Measurements from ENCODE around the gene GANC.
"Not testable (repeated sequence)": the region's sequence is repeated elsewhere in the genome, so short reads cannot be mapped to it uniquely, and the experiment has no call there.

GANC gene

DNA sequence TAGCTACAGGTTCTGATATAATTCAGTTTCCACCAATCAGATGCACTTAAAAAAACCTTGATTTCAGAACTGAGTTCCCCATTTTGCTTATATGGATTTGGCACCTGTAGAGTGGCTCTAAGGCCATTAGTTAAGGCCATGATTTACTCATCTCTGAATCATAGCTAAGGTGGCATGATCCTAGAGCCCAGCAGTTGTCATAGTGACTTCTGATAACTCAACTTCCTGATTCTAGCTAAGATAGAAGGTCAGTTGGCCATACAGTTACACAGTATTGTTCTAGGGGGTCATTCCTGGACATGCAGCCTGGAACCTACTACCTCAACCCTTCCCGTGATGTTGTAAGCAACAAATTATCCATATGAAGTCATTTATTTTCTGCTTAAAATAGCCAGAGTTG lies 16.2 kb downstream of the GANC start:
- Histone ChIP-seq H3K27me3 (ENCODE audit: insufficient read depth, low read length, poor library complexity) (no peaks in the 10 kb centered on the region), H3K9me3 (ENCODE audit: insufficient read depth, low read length, severe bottlenecking) (no peaks in the 10 kb centered on the region), H3K79me2 (ENCODE audit: insufficient read depth, low read length) (no peaks in the 10 kb centered on the region), H2AFZ (ENCODE audit: low read depth, low read length) (no peak overlapping the region), H4K20me1 (ENCODE audit: insufficient read depth, low read length) (no peaks in the 10 kb centered on the region), H3K36me3 (ENCODE audit: insufficient read depth, low read length) (peaks cover 11% of the 10 kb centered on the region; the same call in 1 of the 2 replicates), H3K27ac (ENCODE audit: low read length) (no peak overlapping the region), H3K4me1 (ENCODE audit: insufficient read depth, low read length) (no peaks in the 10 kb centered on the region), H3K4me2 (ENCODE audit: insufficient read depth, low read length) (no peak overlapping the region), H3K9ac (ENCODE audit: low read depth, low read length) (no peak overlapping the region), H3K4me3 (ENCODE audit: low read depth in 1 of 2, low read length in 2 of 2) (no peak overlapping the region)
- ATAC-seq (ENCODE audit: insufficient read depth, low read depth) (no peak), DNase-seq (no peak)
- TF ChIP-seq EZH2 (IDR thresholded peaks at IDR 0.05; ENCODE audit: borderline replicate concordance, low read depth, low read length, severe bottlenecking): no peak
- TF ChIP-seq, protein P1, sequence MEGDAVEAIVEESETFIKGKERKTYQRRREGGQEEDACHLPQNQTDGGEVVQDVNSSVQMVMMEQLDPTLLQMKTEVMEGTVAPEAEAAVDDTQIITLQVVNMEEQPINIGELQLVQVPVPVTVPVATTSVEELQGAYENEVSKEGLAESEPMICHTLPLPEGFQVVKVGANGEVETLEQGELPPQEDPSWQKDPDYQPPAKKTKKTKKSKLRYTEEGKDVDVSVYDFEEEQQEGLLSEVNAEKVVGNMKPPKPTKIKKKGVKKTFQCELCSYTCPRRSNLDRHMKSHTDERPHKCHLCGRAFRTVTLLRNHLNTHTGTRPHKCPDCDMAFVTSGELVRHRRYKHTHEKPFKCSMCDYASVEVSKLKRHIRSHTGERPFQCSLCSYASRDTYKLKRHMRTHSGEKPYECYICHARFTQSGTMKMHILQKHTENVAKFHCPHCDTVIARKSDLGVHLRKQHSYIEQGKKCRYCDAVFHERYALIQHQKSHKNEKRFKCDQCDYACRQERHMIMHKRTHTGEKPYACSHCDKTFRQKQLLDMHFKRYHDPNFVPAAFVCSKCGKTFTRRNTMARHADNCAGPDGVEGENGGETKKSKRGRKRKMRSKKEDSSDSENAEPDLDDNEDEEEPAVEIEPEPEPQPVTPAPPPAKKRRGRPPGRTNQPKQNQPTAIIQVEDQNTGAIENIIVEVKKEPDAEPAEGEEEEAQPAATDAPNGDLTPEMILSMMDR (IDR thresholded peaks at IDR 0.05; ENCODE audit: borderline replicate concordance, extremely low read depth, low read length, poor library complexity, severe bottlenecking): no peak

DNA sequence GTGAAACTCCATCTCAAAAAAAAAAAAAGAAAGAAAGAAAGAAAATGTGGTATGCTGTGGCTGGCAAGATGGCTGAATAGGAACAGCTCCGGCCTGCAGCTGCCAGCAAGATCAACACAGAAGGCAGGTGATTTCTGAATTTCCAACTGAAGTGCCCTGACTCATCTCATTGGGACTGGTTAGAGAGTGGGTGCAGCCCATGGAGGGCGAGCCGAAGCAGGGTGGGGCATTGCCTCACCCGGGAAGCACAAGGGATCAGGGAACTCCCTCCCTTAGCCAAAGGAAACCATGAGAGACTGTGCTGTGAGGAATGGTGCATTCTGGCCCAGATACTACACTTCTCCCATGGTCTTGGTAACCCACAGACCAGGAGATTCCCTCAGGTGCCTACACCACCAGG lies 28.0 kb downstream of the GANC start:
- H3K27me3 ChIP-seq (ENCODE audit: insufficient read depth, low read length, poor library complexity); ATAC-seq (ENCODE audit: insufficient read depth, low read depth); H3K27ac ChIP-seq (ENCODE audit: low read length); DNase-seq; H3K9me3 ChIP-seq (ENCODE audit: insufficient read depth, low read length, severe bottlenecking); H3K79me2 ChIP-seq (ENCODE audit: insufficient read depth, low read length); H2AFZ ChIP-seq (ENCODE audit: low read depth, low read length); H3K36me3 ChIP-seq (ENCODE audit: insufficient read depth, low read length); H3K9ac ChIP-seq (ENCODE audit: low read depth, low read length); H3K4me2 ChIP-seq (ENCODE audit: insufficient read depth, low read length); H3K4me1 ChIP-seq (ENCODE audit: insufficient read depth, low read length); H3K4me3 ChIP-seq (ENCODE audit: low read depth in 1 of 2, low read length in 2 of 2); H4K20me1 ChIP-seq (ENCODE audit: insufficient read depth, low read length): not testable (repeated sequence)

GRCh38 chr15:42306681-42307080 lies 33.7 kb downstream of the GANC start:
- H3K27ac ChIP-seq (ENCODE audit: low read length): no peak overlapping the region

DNA sequence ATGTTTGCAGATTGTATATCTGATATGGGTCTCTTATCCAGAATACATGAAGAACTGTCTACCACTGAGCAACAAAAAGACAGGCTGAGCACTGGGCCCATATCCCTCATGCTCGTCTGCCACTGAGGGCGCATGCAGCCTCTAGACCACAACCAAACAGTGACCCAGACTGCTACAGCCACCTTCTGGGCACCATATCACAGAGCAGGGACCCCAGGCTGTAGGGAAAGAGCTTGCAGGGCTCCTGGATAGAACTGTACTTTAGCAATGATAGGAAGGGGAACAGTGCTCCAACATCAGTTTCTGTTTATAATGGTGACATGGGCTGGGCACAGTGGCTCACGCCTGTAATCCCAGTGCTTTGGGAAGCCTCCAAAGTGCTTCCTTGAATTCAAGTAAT lies 40.5 kb downstream of the GANC start:
- no peak for DNase-seq
- Histone ChIP-seq H3K4me2 (ENCODE audit: insufficient read depth, low read length) (no peak overlapping the region), H4K20me1 (ENCODE audit: insufficient read depth, low read length) (no peaks in the 10 kb centered on the region), H3K9ac (ENCODE audit: low read depth, low read length) (no peak overlapping the region), H3K4me1 (ENCODE audit: insufficient read depth, low read length) (no peaks in the 10 kb centered on the region), H3K4me3 (ENCODE audit: low read depth in 1 of 2, low read length in 2 of 2) (no peak overlapping the region), H3K79me2 (ENCODE audit: insufficient read depth, low read length) (no peaks in the 10 kb centered on the region), H3K27me3 (ENCODE audit: insufficient read depth, low read length, poor library complexity) (no peaks in the 10 kb centered on the region), H3K27ac (ENCODE audit: low read length) (no peak overlapping the region), H3K9me3 (ENCODE audit: insufficient read depth, low read length, severe bottlenecking) (no peaks in the 10 kb centered on the region), H3K36me3 (ENCODE audit: insufficient read depth, low read length) (no peaks in the 10 kb centered on the region; the same call in 1 of the 2 replicates), H2AFZ (ENCODE audit: low read depth, low read length) (no peak overlapping the region)
- ATAC-seq (ENCODE audit: insufficient read depth, low read depth): no peak
- TF ChIP-seq EZH2 (IDR thresholded peaks at IDR 0.05; ENCODE audit: borderline replicate concordance, low read depth, low read length, severe bottlenecking): no peak
- TF ChIP-seq, protein P1 (IDR thresholded peaks at IDR 0.05; ENCODE audit: borderline replicate concordance, extremely low read depth, low read length, poor library complexity, severe bottlenecking): no peak

More at GRCh38 chr15:42306681-42307080, 33.7 kb downstream of the GANC start:
- H3K9ac ChIP-seq (ENCODE audit: low read depth, low read length): no peak overlapping the region
- no peaks in the 10 kb centered on the region for H4K20me1 ChIP-seq (ENCODE audit: insufficient read depth, low read length)
- H3K4me1 ChIP-seq (ENCODE audit: insufficient read depth, low read length): no peaks in the 10 kb centered on the region
- no peak overlapping the region for H2AFZ ChIP-seq (ENCODE audit: low read depth, low read length)
- no peaks in the 10 kb centered on the region for H3K27me3 ChIP-seq (ENCODE audit: insufficient read depth, low read length, poor library complexity)
- H3K79me2 ChIP-seq (ENCODE audit: insufficient read depth, low read length): no peaks in the 10 kb centered on the region
- H3K36me3 ChIP-seq (ENCODE audit: insufficient read depth, low read length): no peaks in the 10 kb centered on the region; the same call in 1 of the 2 replicates
- TF ChIP-seq, protein P1 (IDR thresholded peaks at IDR 0.05; ENCODE audit: borderline replicate concordance, extremely low read depth, low read length, poor library complexity, severe bottlenecking): no peak
- TF ChIP-seq EZH2 (IDR thresholded peaks at IDR 0.05; ENCODE audit: borderline replicate concordance, low read depth, low read length, severe bottlenecking): no peak
- DNase-seq (no peak), ATAC-seq (ENCODE audit: insufficient read depth, low read depth) (no peak)
- no peaks in the 10 kb centered on the region for H3K9me3 ChIP-seq (ENCODE audit: insufficient read depth, low read length, severe bottlenecking)
- no peak overlapping the region for H3K4me3 ChIP-seq (ENCODE audit: low read depth in 1 of 2, low read length in 2 of 2)
- no peak overlapping the region for H3K4me2 ChIP-seq (ENCODE audit: insufficient read depth, low read length)

Measured in DND-41 (cell line).